ENCODE results near the gene CD36.

CD36 gene

DNA sequence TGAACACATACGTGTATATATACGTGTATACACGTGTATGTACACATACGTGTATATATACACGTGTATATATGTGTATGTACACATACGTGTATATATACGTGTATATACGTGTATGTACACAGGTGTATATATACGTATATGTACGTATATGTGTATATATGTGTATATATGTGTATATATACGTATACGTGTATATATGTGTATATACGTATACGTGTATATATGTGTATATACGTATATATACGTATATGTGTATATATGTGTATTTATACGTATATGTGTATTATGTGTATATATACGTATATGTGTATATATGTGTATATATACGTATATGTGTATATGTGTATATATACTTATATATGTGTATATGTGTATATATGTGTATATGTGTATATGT is 44.3 kb downstream of the CD36 start:
- Histone ChIP-seq H3K27ac (ENCODE audit: low read depth, low read length) (no peak overlapping the region), H3K9ac (ENCODE audit: low read length) (no peak overlapping the region), H3K36me3 (ENCODE audit: control insufficient read depth, insufficient read depth, low read length) (no peaks in the 10 kb centered on the region)

DNA sequence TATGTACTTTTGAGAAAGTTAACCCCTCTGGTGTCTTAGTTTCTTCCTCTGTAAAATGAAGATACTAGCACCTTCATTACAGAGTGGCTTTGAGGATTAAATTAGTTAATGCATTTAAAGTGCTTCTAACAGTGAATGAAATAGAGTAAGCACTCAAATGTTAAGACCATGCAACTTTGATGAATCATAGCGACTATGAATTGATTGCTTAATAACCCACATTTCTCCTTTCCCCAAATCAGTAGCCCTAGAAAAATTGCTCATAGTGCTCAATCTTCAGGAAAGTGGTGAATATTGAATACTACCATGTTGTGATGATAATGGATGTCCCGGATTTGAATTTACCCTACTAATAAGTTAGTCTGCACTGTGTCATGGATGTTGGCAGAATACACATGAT is 48.1 kb downstream of the CD36 start:
- H3K27ac ChIP-seq (ENCODE audit: low read depth, low read length) = no peak overlapping the region
- no peaks in the 10 kb centered on the region for H3K36me3 ChIP-seq (ENCODE audit: control insufficient read depth, insufficient read depth, low read length)
- H3K27me3 ChIP-seq (ENCODE audit: control insufficient read depth, insufficient read depth, low read length) = no peaks in the 10 kb centered on the region
- no peak overlapping the region for H3K9ac ChIP-seq (ENCODE audit: low read length)
- H3K4me1 ChIP-seq (ENCODE audit: control insufficient read depth, insufficient read depth, low read length) = no peaks in the 10 kb centered on the region
- no peak overlapping the region for H3K4me3 ChIP-seq (ENCODE audit: low read length)

More for the DNA sequence above, 44.3 kb downstream of the CD36 start:
- Histone ChIP-seq H3K27me3 (ENCODE audit: control insufficient read depth, insufficient read depth, low read length) (no peaks in the 10 kb centered on the region), H3K4me3 (ENCODE audit: low read length) (no peak overlapping the region), H3K4me1 (ENCODE audit: control insufficient read depth, insufficient read depth, low read length) (no peaks in the 10 kb centered on the region)

DNA sequence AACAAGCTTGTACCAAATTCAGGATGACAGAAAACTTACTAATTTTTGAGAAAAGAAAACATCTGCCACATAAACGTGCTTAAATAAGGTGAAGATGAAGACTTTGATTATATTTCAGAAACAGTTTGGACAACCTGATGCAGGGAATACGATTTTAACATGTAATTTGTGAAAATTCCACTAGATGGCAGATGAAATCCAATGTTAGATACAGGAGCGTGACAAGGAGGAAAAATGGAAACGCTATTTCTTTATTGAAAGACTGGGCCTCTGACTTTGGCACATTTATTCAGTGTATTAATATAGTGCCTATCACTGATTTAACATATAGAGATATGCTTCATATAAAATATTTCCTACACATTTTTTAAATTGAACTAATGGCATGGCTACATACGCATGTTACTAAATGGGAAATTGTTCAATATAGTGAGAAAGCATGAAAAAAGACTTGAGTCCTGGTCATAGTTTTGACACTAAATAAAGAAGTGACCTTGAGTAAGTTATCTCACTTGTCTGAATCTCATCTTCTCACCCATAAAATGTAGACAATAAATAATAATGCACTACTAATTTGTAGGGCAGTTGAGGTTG is 60.7 kb downstream of the CD36 start:
- no peak overlapping the region for H3K27ac ChIP-seq (ENCODE audit: low read depth, low read length)
- no peaks in the 10 kb centered on the region for H3K36me3 ChIP-seq (ENCODE audit: control insufficient read depth, insufficient read depth, low read length)
- no peaks in the 10 kb centered on the region for H3K27me3 ChIP-seq (ENCODE audit: control insufficient read depth, insufficient read depth, low read length)
- no peak overlapping the region for H3K4me3 ChIP-seq (ENCODE audit: low read length)
- H3K9ac ChIP-seq (ENCODE audit: low read length) = no peak overlapping the region
- H3K4me1 ChIP-seq (ENCODE audit: control insufficient read depth, insufficient read depth, low read length) = peaks cover 12% of the 10 kb centered on the region

DNA sequence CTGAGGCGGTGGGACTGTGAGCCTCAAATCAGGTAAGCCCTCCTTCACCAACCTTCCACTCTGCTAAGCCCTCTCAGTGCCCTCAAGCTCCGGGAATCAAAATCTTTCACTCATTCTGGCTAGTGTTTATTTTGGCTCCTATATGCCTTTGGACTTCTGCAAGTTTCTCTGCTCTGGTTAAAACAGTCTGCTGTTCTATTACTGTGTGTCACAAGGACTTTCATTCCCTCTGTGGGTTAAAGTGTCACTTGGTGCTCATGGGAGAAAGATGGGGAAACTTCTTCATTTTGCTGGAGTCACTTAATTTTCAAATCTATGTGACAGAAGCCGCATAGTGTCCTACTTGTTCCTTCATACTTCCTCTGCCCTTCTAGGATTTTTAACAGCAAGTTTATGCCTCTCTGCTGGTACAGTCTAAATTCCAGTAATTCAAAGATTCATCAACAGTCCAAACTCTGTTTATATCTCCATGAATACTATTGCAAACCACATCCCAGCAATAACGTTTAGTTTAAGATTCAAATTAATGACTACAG is 61.3 kb downstream of the CD36 start:
- Histone ChIP-seq H3K4me3 (ENCODE audit: low read length) (no peak overlapping the region), H3K27me3 (ENCODE audit: control insufficient read depth, insufficient read depth, low read length) (no peaks in the 10 kb centered on the region), H3K9ac (ENCODE audit: low read length) (no peak overlapping the region), H3K36me3 (ENCODE audit: control insufficient read depth, insufficient read depth, low read length) (no peaks in the 10 kb centered on the region), H3K27ac (ENCODE audit: low read depth, low read length) (no peak overlapping the region), H3K4me1 (ENCODE audit: control insufficient read depth, insufficient read depth, low read length) (peaks cover 12% of the 10 kb centered on the region)

DNA sequence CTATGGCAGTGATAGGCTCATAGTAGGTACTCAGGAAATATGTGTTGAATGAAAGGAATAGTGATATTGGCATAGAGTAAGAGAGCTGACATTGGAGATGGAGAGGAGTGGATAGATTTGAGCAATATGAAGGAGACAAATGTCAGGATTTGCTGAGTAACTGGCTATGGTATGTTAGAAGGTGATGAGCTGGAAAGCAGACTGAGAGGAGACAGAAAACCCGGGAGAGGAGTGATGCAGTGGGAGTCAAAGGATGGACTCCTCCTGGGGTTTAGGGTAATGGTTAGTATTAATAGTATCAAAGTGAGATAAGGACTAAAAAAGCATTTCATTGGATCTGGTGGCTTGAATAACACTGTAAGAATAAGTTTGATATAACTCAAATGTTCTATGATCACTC is 64.8 kb downstream of the CD36 start:
- Histone ChIP-seq H3K4me1 (ENCODE audit: control insufficient read depth, insufficient read depth, low read length) (peaks cover 12% of the 10 kb centered on the region), H3K9ac (ENCODE audit: low read length) (no peak overlapping the region), H3K27ac (ENCODE audit: low read depth, low read length) (no peak overlapping the region), H3K27me3 (ENCODE audit: control insufficient read depth, insufficient read depth, low read length) (no peaks in the 10 kb centered on the region), H3K4me3 (ENCODE audit: low read length) (no peak overlapping the region), H3K36me3 (ENCODE audit: control insufficient read depth, insufficient read depth, low read length) (no peaks in the 10 kb centered on the region)

DNA sequence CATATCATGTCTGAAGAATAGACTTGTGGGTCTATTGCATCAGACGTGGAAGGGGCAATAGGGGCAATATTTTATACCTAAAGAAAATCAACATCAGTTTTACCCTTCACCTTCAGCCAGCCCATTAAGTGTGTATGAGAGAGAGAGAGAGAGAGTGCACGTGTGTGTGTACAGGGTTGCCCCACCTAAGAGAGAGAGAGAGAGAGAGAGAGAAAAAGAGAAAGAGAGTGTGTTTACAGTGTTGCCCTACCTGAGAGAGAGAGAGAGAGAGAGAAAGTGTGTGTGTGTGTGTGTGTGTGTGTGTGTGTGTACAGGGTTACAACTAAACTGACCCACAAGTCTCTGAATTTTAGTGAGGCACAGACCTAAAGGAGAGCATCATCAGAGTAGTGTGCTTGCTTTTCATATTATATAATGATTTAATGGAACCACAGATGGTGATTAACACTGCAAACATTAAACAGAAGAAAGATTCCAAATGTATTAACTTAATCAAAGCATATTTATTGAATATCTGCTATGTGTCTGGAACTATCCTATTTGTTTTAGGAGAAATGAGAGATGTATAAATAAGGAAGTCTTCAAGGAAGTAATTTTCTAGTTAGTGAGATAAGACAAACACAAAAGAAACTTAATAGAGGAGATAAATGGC is 66.8 kb downstream of the CD36 start:
- no peak overlapping the region for H3K9ac ChIP-seq (ENCODE audit: low read length)
- no peaks in the 10 kb centered on the region for H3K36me3 ChIP-seq (ENCODE audit: control insufficient read depth, insufficient read depth, low read length)
- H3K4me1 ChIP-seq (ENCODE audit: control insufficient read depth, insufficient read depth, low read length) = peaks cover 3% of the 10 kb centered on the region
- H3K27ac ChIP-seq (ENCODE audit: low read depth, low read length) = no peak overlapping the region
- no peaks in the 10 kb centered on the region for H3K27me3 ChIP-seq (ENCODE audit: control insufficient read depth, insufficient read depth, low read length)
- H3K4me3 ChIP-seq (ENCODE audit: low read length) = no peak overlapping the region

DNA sequence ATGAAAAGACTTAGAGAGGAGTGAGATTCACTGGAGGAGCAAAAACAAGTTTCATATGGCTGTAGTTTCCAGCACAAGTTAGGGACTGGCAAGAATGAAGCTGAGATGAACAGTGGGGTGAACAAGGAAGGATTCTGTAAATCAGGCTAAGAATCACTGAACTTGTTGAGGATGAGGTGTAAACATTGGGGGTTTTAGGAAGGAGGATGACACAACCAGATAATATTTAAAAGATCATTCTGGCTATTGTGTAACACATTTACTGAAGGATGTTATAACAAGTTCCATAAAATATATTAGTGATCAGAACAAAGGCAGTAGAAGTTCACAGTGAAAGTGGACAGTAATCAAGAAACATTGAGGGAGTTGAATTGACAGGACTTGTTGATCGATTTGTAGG is 68.9 kb downstream of the CD36 start:
- no peaks in the 10 kb centered on the region for H3K36me3 ChIP-seq (ENCODE audit: control insufficient read depth, insufficient read depth, low read length)
- H3K9ac ChIP-seq (ENCODE audit: low read length) = no peak overlapping the region
- H3K4me3 ChIP-seq (ENCODE audit: low read length) = no peak overlapping the region
- H3K27me3 ChIP-seq (ENCODE audit: control insufficient read depth, insufficient read depth, low read length) = no peaks in the 10 kb centered on the region
- no peak overlapping the region for H3K27ac ChIP-seq (ENCODE audit: low read depth, low read length)
- no peaks in the 10 kb centered on the region for H3K4me1 ChIP-seq (ENCODE audit: control insufficient read depth, insufficient read depth, low read length)

DNA sequence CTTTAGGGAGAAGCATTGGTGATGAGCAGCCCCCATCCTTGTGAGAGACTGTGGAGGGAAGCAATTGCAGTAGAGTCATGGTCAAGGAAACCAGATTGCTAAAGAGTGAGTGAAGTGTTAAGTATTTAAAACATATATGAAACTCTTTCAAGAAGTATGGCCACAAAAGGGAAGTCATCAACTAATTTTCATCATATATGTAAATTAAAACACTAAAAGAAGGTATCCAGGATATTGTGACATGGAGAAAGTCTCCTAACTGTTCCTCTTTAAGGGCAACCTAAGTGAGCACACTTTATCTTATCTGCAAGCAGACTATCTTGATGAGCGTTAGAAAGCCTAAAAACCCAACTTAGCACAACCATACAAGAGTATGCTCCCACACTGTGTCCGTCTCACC is 69.7 kb downstream of the CD36 start:
- H3K4me1 ChIP-seq (ENCODE audit: control insufficient read depth, insufficient read depth, low read length) = no peaks in the 10 kb centered on the region
- no peak overlapping the region for H3K9ac ChIP-seq (ENCODE audit: low read length)
- H3K36me3 ChIP-seq (ENCODE audit: control insufficient read depth, insufficient read depth, low read length) = no peaks in the 10 kb centered on the region
- H3K27me3 ChIP-seq (ENCODE audit: control insufficient read depth, insufficient read depth, low read length) = no peaks in the 10 kb centered on the region
- H3K4me3 ChIP-seq (ENCODE audit: low read length) = no peak overlapping the region
- no peak overlapping the region for H3K27ac ChIP-seq (ENCODE audit: low read depth, low read length)

DNA sequence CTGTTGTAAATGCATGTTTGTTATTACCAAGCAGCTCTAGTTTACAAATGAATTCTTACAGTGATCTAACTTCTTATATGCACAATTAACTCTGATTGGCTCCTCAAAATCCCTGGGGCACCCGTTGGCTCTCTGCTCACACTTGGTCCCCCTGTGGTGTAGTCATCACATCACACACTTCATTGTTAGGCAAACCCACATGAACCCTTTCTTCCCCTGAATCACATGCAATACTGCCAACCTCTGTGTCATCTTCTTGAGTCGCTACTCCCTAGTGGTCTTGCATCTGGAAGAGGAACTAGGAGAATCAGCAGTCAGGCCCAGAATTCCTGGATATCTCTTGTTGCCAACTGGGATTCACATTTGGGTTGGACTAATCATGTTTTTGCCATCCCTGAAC is 73.1 kb downstream of the CD36 start:
- no peak overlapping the region for H3K27ac ChIP-seq (ENCODE audit: low read depth, low read length)
- no peaks in the 10 kb centered on the region for H3K27me3 ChIP-seq (ENCODE audit: control insufficient read depth, insufficient read depth, low read length)
- no peaks in the 10 kb centered on the region for H3K36me3 ChIP-seq (ENCODE audit: control insufficient read depth, insufficient read depth, low read length)
- H3K4me3 ChIP-seq (ENCODE audit: low read length) = no peak overlapping the region
- no peak overlapping the region for H3K9ac ChIP-seq (ENCODE audit: low read length)
- H3K4me1 ChIP-seq (ENCODE audit: control insufficient read depth, insufficient read depth, low read length) = no peaks in the 10 kb centered on the region

DNA sequence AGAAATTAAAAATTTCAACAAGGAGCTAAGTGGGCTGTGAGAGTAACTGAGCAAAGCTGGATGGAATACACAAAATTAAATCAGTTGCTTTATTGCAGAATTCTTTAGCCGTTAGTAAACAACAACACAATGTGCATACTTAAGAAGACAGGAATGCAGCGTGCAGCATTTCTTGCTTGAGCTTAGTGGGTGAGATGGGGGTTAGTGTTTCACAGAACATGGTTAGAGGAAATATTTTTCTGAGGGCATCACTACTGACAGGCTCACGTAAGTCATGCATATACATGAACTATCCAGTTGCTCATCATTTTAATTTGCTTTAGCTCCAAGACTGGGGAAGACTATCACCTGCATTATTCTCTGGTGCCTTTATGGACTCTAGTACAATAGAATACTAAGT is 80.8 kb downstream of the CD36 start:
- no peak overlapping the region for H3K4me3 ChIP-seq (ENCODE audit: low read length)
- no peak overlapping the region for H3K9ac ChIP-seq (ENCODE audit: low read length)
- H3K36me3 ChIP-seq (ENCODE audit: control insufficient read depth, insufficient read depth, low read length) = no peaks in the 10 kb centered on the region
- no peaks in the 10 kb centered on the region for H3K27me3 ChIP-seq (ENCODE audit: control insufficient read depth, insufficient read depth, low read length)
- peaks cover 17% of the 10 kb centered on the region for H3K4me1 ChIP-seq (ENCODE audit: control insufficient read depth, insufficient read depth, low read length)
- no peak overlapping the region for H3K27ac ChIP-seq (ENCODE audit: low read depth, low read length)

DNA sequence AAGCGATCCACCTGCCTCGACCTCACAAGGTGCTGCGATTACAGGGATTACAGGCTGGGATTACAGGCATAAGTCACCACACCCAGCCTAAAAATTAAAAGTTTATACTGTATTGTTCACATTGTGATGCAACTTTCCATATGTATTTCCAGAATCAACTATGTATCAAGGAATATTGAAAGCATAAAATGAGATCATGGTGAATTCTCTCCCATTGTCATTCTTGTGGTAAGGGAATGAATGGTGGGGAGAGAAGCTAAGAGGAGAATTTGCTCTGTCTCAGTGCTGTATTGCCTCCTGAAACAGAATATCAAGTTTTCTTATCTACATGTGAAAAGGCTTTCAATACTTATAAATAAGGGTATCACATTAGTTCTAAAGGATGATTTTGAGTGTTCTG is 81.7 kb downstream of the CD36 start:
- H3K4me3 ChIP-seq (ENCODE audit: low read length) = no peak overlapping the region
- H3K27me3 ChIP-seq (ENCODE audit: control insufficient read depth, insufficient read depth, low read length) = no peaks in the 10 kb centered on the region
- H3K4me1 ChIP-seq (ENCODE audit: control insufficient read depth, insufficient read depth, low read length) = peaks cover 20% of the 10 kb centered on the region
- H3K27ac ChIP-seq (ENCODE audit: low read depth, low read length) = no peak overlapping the region
- H3K36me3 ChIP-seq (ENCODE audit: control insufficient read depth, insufficient read depth, low read length) = no peaks in the 10 kb centered on the region
- no peak overlapping the region for H3K9ac ChIP-seq (ENCODE audit: low read length)

DNA sequence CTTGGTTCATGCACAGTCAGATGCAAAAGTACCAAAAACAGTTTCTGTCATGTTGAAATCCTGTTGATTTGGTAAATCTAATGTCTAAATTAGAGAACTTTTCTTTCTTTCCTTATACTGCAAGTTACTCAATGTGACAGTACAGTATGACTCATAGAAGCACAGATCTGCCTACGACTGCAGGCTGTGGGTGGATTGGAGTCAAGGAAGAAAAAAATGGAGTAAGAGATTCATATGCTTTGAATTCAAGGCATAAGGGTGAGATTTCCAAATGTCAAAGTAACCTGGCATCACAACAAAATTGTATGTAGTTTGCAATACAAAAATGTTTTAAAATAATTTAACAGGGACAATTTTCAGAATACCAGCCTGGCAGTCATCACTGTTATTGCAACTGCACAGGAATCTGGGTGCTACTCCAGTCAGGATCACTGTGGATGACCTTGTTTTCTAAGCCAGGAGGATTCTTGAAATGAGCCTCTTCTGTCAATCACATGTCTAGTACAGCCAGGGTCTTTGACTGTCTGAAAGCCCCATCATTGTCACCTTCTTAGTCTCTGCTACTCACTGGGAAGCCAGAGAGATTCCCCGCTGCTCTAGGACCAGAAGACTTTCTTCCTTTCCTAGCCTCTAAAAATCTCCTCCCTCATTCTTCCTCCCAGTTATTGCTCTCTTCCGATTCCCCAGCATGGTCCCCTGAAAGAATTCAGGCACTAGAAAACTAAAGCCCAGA is 83.6 kb downstream of the CD36 start:
- Histone ChIP-seq H3K9ac (ENCODE audit: low read length) (no peak overlapping the region), H3K4me3 (ENCODE audit: low read length) (no peak overlapping the region), H3K27me3 (ENCODE audit: control insufficient read depth, insufficient read depth, low read length) (no peaks in the 10 kb centered on the region), H3K4me1 (ENCODE audit: control insufficient read depth, insufficient read depth, low read length) (peaks cover 20% of the 10 kb centered on the region), H3K36me3 (ENCODE audit: control insufficient read depth, insufficient read depth, low read length) (no peaks in the 10 kb centered on the region), H3K27ac (ENCODE audit: low read depth, low read length) (peak overlapping the region; percentile 63)
